HT1080 (cell line): ENCODE measurements around the gene TENT5C. TPM values are rescaled to one million over a fixed set of nuclear protein-coding genes. Genes with fewer than 3 reads are reported as not detected.

Experiments used
- DNase-seq: peaks from one replicate; pipeline ENCODE4 v3.0.0-alpha.2; 2015; ENCODE audit warnings: low read depth
- total RNA-seq: library from RNA; depleted of rRNA; stranded (reverse); fragments of >200 nt; shearing (Covaris generic); gene quantifications from 2 replicates; pipeline ENCODE4 v1.2.3, GENCODE V29; 2014; rRNA removed

TENT5C gene
- total RNA-seq, 1 experiment from 2014 or later = 1.7 TPM

DNA sequence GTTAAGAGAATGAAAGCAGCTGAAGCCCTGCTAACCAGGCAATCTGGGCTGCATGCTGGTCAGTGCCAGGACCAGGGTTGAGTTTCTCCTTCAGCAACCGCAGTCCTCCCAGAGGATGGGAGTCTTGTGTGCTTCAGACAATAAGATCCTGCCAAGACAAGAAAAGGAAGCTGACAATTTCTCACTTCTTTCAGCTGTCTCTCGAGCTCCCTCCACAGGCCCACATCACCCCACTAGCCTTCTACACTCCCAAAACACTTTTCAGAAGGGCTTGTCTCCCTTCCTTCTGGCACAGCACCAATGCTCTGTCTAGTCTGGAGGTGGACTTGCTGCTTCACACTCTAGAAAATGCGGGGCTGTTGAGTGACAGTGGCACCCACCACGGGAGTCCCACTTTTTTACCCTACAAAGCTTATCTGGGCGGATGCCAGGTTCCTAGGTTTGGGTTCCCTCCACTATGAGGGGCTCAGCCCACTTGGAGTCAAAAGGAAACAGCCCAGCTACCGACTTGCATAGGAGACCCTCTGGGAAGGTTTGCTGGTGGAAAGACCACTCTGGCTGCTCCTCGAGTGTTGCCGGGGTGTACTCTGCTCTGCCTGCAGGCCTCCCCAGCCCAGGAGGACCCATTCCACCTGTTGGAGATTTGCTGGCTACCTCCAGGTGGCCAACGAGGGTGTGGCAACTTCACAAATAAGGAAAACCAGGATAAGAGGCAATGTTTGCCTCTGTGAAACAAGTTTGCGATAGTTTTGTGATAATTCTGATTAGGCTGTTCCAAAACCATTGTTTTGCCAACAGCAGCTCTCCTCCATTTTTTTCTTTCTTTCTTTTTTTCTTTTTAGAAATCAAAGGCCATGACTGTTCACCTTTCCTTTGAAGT, 68.9 kb downstream of the TENT5C start:
- DNase-seq = peak; percentile 47

DNA sequence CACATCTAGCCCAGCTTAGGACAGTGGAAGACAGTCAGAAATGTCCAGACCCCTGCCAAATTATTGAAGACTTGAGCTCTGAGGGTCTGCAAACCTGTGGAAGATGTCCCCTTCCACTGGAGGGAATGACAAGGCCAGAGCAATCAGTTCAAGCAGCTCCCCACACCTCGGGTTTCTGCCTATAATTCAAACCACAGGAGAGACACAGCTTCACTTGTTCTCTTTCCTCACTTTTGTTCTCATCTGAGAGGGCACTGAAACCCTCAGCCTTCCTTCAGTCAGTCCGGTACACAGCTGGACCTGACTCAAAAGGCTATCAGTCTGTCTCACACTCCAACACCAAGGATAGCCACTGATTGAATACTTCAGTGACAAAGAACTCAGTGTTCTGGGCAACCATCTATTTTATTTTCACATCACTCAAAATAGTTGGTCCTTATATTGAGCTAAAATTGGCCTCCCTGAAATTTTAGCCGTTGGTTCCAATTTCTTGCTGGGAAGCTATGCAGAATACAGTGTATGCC, 70.1 kb downstream of the TENT5C start:
- no peak for DNase-seq

- DNase-seq = no peak
Measured at GRCh38 chr1:117676615-117677130, 70.8 kb downstream of the TENT5C start.

Other genes with a start within 250 kb of the TENT5C start
- 21.4 and 28.6 TPM in 2 replicates for gene MAN1A2, start 238.6 kb upstream of the TENT5C start, total RNA-seq